Measurements from ENCODE around the gene PRL.

PRL gene

DNA sequence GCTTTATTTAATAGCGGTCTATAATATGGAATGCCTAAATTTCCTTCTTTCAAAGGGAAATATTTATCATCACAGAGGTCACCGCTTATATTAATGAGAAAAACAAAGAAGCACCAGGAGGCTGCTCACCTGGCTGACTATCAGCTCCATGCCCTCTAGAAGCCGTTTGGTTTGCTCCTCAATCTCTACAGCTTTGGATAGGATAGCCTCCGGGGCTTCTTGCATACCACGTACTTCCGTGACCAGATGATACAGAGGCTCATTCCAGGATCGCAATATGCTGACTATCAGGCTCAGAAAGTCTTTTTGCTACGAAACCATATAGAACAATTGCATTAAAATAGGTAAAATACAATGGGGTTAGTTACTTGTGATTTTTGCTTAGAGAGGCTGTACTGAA, 6.8 kb downstream of the PRL start:
- no peak for DNase-seq

DNA sequence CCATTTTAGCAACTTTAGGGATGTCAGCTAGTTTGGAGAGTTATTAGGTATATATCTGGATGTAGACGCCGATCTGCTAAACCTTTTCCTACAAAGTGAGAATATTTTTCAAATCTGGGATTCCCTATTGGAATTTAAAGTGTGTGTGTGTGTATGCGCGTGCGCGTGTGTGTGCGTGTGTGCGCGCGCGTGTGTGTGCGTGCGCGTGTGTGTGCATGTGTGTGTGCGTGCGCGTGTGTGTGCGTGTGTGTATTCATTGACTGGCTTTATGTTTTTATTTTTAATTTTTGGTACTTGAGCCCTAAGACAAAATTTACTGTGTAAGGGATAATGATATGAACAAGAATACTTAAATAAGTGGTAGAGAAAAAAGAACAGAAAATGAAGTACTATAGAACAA, 8.1 kb downstream of the PRL start:
- DNase-seq: no peak

DNA sequence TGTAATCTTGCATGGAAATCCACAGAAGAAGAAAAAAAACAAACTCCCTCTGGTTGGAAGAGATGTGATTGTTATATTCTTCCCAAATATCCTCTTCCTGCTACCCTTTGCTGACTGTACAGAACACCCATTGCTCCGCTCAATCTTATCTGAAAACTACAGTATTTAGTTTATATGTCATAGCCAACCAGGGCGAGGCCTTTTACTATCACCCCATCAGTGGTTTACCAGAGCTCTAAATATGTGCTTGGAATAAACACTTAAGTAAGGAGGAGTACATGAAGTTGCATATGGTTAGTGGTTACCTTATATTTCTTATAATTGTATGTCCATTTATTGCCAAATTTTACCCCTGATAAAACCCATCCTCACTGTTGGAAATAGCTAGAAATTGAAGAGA, 12.2 kb downstream of the PRL start:
- no peak for DNase-seq

DNA sequence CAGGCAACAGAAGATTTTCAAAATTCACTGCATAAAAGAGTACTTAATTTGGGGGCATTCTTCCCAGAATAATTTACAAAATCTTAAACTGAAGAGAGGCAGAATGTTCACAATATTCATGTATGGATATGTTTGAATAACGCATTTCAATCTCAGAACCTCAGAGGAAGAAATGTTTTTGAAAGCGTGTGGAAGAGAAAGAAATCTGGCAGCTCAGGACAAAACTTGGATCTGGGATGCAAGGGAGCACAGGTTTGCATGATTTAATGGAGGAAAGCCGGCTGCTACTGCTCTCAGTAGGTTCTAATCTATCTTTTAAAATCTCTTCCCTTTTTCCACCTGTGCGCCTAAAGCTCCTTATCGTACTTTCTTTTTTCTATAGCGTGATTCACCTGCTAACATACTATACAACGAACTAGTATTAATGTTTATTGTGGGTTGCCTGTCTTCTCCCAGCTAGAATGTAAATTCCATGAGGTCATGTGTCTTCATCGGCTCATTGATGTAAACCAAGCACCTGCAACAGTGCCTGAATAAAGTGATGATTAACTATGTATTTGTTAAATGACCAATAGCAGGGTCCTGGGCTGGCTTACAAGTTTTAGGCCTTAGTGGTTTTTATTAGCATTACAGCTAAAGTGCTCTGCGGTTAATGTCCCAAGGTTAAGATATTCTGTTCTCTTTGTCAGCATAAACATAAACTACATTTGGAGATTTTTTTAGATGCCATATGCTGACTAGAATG, 15.3 kb downstream of the PRL start:
- no peak for DNase-seq

DNA sequence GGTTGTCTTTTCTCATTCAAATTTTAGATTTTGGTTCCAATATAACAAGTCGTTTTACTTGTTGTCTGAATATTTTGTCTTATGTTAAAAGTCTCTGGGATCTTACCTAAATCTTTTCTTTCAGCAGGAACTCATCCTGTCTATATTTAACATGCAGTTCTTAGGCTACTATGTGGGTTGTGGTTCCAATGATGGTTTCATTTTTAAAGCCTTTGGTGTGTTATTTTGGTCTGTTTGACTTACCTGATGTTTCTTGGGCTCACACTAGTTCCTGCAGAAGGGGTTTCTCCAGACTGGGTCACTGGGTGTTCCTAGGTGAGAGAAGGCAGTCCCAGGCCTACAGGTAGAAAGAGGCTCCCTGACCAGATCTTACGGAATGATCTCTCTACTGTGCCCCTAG, 17.4 kb downstream of the PRL start:
- no peak for DNase-seq

DNA sequence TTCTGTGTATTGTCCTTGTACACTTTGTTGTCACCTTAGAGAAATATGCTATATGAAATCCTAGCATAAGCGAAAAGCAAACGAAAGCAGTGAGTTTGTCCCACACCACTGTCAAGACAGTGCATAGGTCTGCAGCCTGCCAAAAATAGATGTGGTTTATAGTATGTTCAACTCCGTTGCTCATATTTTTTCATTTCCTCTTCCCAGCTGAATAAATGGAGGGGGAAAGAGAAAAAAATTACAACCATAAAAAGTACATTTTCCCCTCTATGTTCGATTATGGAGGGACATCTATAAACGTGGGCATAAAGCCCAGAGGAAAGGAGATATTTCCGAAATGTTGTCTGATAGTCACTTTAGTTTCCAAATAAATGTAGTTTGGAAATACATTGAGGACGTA, 25.8 kb downstream of the PRL start:
- DNase-seq: no peak

DNA sequence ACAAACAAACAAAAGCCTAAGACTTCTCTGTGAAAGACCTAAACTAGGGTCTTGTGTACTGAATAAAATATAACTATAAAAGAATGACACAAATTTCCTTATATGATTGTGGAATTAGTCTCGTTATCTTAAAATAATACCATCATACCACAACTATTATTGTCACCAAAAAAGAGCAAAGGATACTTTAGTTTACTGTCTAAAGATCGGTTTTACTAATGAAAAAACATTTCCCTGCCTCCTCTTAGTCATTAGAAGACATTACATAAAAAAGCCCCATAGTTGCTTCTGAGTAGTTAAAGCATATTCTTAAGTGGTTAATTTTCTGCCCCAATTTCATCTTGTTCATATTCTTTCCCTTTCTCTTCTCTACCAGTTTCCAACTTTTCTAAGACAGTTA, 33.1 kb downstream of the PRL start:
- no peak for DNase-seq

DNA sequence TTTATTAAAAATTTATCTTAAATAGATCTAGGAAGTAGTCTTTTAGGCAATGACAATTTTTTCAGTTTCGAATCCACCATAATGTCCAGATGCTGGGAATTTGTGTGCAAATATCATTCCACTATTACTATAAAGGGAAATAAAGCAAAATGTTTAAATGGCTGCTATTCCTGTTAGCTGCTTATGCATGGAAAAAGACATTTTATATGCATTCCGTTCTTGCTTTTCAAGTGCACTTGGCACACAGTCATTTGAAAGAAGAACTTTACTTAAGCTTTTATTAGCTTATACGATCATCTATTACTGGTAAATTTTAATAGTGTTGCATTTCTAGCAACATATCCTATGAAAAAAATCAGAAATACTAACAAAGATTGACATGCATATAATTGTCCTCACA, 42.0 kb downstream of the PRL start:
- DNase-seq: no peak

DNA sequence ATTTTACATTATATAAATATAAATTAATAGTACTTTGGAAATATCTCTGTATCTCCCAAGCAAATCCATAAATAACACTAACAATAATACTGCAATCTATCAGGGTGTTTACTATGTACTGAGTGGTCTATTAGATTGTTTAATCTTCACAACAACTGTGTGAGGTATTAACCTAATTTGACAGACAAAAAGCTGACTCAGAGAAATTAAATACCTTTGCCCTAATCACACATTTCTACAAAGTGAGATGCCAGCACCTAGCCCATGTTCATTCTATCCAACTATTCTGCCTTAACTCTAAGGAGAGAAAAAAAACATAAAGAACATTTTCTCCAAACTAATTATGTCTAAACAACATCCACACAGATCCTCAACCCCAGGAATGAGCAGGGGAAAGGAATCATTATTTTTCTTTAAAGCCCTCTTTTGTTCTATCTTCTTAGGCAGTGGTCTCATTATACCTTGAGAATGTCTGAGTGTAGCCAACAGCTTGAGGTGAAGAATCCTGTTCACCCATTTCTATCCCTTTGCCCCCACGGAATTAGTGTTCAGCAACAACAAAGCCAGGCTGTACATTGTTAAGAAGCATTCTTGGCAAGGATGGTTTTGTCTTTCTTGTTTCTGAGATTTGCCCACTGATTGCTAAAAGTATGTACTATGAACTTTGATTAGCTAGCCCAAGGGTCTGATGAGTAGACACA, 42.7 kb downstream of the PRL start:
- no peak for DNase-seq

DNA sequence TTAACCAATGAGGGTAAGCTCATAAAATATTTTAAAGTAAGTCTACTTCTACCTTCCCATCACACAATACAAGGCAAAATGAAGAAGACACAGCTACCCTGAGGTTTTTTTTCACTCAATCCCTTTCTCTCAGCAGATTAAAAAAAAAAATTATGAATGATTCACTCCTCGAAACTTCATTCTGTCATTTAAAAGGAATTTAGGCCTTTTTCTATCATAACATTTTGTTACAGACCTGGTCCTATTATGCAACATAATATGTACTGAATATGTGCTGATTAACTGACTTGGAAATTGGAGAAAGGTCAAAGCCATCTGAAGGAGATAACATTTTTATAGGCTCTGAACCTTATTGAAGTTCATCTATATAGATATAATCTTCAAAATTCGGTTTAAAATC, 45.5 kb downstream of the PRL start:
- DNase-seq: no peak

DNA sequence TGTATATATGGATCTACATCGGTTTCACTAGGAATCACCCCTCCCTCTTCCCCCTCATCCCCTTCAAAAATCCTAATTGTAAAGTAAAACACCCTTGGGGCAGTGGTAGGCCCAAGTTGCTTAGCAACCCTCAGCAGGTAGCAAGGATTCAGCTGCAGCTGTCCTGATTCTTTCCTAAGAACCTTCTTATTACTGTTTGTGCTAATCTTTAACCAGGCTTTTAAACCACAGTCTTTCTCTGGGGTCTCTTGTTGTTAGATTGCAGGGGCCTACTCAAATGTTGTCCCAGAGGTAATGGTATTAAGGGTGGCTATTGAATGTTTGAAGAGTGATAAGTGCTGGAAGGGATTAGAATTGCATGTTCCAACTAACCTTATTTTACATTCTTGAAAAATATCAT, 46.4 kb downstream of the PRL start:
- no peak for DNase-seq

DNA sequence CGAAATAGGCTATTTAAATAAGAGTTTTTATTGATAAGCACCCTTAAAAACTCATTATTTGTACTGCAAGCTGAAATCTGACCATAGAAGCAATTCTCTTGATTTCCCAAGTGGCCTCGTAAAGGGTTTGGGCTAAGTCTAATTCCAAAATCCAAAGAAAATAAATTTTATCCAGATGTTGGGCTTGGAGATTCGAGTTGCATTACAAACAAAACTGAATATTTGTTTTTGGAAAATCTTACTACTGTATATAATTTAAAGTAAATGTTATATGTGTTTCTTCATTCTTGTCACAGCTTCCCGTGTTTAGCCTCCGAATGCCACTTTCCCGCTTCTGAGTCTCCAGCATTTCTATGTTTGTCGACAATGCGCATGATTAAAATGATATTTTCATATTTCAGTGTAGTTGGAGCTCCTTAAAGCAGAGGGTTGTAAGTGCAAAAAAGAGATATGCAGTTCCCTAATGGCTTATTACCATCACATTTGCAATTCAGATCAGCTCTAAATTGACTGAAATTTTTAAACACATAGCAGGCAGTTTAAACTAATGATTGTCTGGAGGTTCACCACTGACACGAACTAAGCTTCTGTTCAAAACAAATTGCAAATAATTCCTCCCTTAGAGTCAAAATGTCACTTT, 47.0 kb downstream of the PRL start:
- no peak for DNase-seq

DNA sequence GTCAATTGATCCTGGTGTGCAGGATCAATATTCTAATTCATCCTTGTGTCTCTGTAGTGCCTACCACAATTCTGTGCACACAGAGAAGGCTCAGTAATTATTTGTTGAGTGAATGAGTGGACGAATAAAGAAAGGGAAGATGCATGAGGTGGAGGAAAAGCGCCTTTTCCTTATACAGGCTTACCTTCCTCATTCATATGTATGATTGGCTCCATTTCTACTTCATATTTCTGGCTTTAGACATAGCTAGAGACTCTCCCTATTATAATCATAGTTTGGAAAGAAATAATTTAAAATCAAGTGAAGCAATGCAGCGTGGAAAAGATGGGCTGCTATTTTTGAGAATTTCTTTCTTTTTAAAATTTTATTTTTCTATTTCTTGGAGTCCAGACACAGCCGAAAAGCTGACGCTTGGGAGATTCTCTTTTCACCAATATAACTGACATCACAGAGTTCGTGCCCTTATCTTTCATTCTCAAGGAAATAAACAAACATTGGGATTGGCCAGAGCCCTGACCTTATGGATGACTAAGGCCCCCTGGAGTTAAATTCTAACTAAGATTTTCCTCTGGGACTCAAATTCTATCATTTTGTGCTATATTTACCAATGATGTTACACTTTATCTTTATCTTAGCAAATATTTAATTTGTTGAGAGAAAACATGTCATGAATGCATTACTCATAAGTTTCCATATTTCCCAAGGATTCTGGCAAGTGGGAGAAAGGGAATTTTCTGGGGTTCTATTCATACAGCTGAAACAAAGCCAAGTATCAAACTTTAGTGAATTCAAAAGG, 48.1 kb downstream of the PRL start:
- DNase-seq: no peak

DNA sequence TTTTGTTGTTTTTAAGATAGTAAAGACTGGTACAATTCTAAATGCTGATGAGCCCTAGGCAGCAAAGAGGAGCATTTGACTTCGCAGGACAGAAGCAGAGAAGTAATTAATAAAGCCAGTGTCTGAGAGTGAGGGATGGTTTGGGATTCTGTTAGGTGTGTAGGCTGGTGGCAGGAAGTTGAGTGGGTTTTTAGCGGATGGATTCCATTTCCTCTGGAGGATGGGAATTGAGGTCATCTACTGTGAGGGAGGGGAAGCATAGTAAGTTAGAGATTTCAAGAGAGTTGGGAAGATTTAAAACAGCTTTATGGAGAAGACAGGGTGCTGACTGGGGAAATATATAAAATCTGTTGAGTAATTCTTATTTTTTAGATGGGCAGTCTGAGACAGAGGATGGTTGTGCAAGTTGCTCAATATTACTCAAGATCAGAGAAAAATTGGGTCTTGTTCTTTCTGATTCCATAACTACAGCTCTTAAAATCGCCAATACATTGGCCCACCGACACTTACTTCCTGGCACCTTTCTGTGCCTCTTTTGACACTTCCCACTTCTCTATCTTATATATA, 48.8 kb downstream of the PRL start:
- no peak for DNase-seq

DNA sequence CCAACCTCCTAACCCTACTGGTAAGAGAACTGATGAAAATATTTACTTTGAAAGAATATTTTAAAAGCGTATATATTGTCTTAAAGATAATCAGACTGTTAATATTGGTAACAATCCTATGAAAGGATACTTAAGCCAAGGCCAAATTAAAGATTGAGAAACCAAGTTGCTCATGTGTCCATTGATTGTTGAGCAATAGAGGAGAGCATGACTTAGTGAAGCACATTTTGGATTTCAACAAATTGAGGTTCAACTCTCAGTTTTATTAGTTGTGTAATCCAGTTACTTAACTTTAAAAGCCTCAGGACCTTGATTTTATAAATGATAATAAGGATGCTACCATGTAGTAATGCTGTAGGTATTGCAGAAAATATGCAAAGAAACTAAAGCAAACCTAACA, 56.8 kb downstream of the PRL start:
- no peak for DNase-seq

DNA sequence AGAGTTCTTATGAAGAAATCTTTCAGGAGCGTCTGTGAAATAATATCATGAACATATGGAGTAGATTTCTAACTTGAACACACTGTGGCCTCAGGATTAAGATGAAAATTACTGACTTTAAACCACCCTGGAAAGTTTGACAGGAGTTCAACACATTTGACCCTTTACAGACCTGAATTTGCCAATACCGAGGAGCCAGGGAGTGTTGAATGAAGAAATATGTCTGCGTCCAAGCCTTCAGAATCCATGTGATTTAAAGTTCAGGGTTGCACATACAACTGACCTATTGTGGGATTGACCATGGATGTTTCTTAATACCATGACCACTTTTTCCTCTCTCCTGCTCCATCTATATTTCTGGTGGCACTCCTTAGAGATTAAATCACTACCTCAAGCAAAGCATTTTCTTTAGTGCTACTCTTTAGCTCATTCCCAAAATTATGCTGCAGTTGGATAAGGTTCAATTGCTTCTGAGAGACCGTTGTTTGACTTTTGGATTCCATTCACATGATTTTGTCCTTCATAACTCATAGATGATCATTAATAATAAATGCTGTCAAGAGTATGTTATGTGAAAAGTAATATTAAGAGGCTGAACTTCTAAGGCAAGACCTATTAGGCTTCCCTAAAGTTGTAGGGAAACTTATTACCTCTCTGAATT, 57.4 kb downstream of the PRL start:
- no peak for DNase-seq

DNA sequence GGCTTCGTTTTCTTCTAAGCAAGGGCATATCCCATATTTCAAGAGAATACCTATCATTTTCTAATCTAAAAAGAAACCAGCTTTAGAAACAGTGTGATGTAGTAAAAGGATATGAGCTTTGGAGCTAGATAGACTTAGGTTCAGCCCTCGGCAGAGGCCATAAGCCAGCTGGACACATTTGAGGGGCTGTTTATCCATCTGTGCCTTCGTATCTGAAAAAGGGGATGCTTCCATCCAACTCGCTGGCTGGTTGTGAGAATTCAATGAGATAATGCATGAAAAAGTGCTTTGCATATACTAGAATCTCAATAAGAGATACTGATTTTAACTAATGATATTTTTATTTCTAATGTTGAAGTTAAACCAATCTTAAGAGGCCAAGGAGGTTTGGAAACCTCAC, 58.0 kb downstream of the PRL start:
- DNase-seq: no peak

DNA sequence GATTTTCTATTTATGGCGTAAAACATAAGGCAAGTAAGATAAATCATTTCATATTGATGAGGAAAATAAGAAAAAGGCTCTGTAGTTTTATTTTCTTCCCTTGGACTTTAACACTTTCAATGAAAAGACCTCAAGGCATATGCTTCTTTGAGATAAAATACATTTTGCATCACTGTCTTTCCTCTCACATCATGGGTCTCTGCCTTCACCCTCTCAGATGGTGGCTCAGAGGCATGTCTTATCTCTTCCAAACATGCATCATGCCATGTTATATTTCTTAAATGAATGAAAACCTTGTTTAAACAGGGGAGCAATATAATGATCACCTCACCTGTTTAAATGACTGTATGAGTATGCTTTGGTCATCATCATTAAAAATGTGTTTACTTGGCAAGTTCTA, 59.3 kb downstream of the PRL start:
- DNase-seq: no peak
